Thymus (tissue), 11 donors: ENCODE measurements around the gene PDK2. TPM values are rescaled to one million over a fixed set of nuclear protein-coding genes. Genes with fewer than 3 reads are reported as not detected.

Source experiments
- DNase-seq, 9 donors: peaks; one replicate each; pipeline ENCODE4 v3.0.0-alpha.2; 2013; ENCODE audit warnings: low spot score in 9 of 9, low read depth in 6 of 9, missing footprints in 1 of 9
- H3K27ac ChIP-seq, 2 donors: one replicate each; pipeline ENCODE4 v1.5.1; 2013; ENCODE audit warnings: control low read depth in 1 of 2, low read depth in 1 of 2, low read length in 1 of 2, mild to moderate bottlenecking in 1 of 2, moderate library complexity in 1 of 2
- H3K27me3 ChIP-seq, 2 donors: one replicate each; pipeline ENCODE4 v1.5.1; 2013; ENCODE audit warnings: low read length in 1 of 2; ENCODE audit not compliant: control insufficient read depth in 2 of 2, insufficient read depth in 1 of 2
- H3K36me3 ChIP-seq, 2 donors: one replicate each; pipeline ENCODE4 v1.5.1; 2013; ENCODE audit warnings: low read length in 1 of 2, mild to moderate bottlenecking in 1 of 2, moderate library complexity in 1 of 2; ENCODE audit not compliant: control insufficient read depth in 2 of 2, insufficient read depth in 2 of 2
- H3K4me1 ChIP-seq, 2 donors: one replicate each; pipeline ENCODE4 v1.5.1; 2013; ENCODE audit warnings: low read length in 2 of 2; ENCODE audit not compliant: control insufficient read depth in 2 of 2, insufficient read depth in 2 of 2
- H3K4me3 ChIP-seq, 2 donors: one replicate each; pipeline ENCODE4 v1.5.1; 2013; ENCODE audit warnings: low read length in 2 of 2, control low read depth in 1 of 2, mild to moderate bottlenecking in 1 of 2
- H3K9me3 ChIP-seq, 2 donors: one replicate each; pipeline ENCODE4 v1.5.1; 2013; ENCODE audit warnings: low read length in 1 of 2, mild to moderate bottlenecking in 1 of 2; ENCODE audit not compliant: control insufficient read depth in 2 of 2, insufficient read depth in 1 of 2
- WGBS: extraction: QIAGEN DNeasy Blood & Tissue Kit; methylation state at CpG from one replicate; pipeline ENCODE4 v1.1.7; 2013; 5-methylcytosine and 5-hydroxymethylcytosine counted together
- polyA plus RNA-seq: library from polyadenylated mRNA; stranded (reverse); fragments of 200-250 nt; gene quantifications from one replicate; pipeline ENCODE4 v1.2.3, GENCODE V29; 2013
- total RNA-seq: library from RNA; stranded (reverse); fragments of 120-200 nt; gene quantifications from one replicate; pipeline ENCODE4 v1.2.4, GENCODE V29; 2013
- donor health status: healthy.

Gene PDK2
- total and polyA plus RNA-seq, 2 donors: 10.7 to 14.5 TPM

DNA sequence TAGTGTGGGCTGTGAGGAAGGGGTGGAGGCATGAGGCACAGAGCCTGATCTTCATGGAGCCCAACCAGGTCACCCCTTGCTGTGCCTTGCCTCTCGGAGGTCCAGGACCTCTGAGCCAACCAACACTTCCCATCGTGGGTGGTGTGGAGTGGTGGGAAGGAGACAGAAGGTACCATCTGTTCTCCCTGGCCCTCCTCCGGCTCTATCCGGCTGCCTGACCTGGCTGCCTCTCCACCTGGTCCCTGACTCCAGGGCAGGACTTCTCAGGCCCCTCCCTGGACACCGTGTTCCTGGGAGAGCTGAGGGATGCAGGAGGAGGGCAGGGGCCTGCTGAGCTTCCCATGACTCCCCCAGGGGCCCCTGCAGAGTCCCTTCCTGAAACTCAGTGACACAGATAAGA lies 3.9 kb downstream of the PDK2 start:
- Histone ChIP-seq H3K36me3 (peaks cover 22 to 44% of the 10 kb centered on the region in 2 donors), H3K27me3 (no peaks in the 10 kb centered on the region), H3K27ac (no peak overlapping the region), H3K4me3 (no peak overlapping the region), H3K4me1 (peaks cover 11 to 13% of the 10 kb centered on the region in 2 donors), H3K9me3 (no peaks in the 10 kb centered on the region)
- WGBS: 94% methylated on average over 5 of the region's 5 CpGs
- no peak for DNase-seq

- no peaks in the 10 kb centered on the region for H3K27me3 ChIP-seq
- no peak overlapping the region for H3K4me3 ChIP-seq
- peaks cover 10 to 13% of the 10 kb centered on the region in 2 donors for H3K4me1 ChIP-seq
- H3K27ac ChIP-seq: no peak overlapping the region
- WGBS: 84% methylated on average over 5 of the region's 5 CpGs
- H3K36me3 ChIP-seq: peaks cover 22 to 44% of the 10 kb centered on the region in 2 donors
- no peak for DNase-seq
- no peaks in the 10 kb centered on the region for H3K9me3 ChIP-seq
These were observed 5.3 kb downstream of the PDK2 start for GRCh38 chr17:50100480-50100883.

GRCh38 chr17:50100921-50101345 lies 5.8 kb downstream of the PDK2 start:
- Histone ChIP-seq H3K36me3 (peaks cover 22 to 48% of the 10 kb centered on the region in 2 donors), H3K27me3 (no peaks in the 10 kb centered on the region), H3K4me3 (no peak overlapping the region), H3K4me1 (peaks cover 6 to 8% of the 10 kb centered on the region in 2 donors), H3K27ac (no peak overlapping the region), H3K9me3 (no peaks in the 10 kb centered on the region)
- 96% methylated on average over 15 of the region's 15 CpGs for WGBS
- no peak for DNase-seq

DNA sequence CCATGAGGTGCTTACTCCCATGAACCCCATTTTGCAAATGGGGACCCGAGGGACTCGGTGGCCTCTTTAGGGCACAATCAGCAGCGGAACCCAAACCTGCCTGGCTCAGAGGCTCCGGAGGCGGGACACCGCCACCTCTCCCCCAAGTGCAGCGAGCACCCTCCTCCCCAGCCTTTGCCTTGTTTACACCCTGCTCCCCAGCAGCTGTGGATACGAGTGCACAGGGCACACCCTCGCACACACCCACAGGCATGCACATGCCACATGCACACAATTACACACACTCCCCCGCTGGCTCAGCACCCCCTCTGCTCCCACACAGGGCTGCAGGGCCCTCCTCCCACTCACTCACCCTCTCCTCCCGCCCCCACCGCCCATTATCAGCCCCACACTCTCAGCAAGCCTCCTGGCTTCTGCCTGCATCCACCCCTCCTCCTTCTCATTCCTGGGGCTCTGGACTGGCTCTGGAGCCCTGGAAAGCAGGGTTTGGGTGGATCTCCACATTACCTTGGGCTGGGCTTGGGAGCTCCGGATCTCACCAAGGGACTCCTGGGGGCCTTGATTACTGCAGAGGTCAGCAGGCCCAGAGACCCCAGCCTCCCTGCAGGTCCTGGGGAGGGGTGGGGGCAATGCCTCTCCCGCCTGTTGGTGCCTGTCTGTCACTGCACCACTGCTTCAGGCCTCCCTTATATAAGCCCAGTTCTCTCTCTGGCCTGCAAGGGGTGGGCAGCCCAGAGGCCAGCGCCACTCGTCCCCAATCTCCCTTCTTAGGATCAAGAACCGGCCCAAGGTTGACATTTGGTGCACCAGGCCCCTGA lies 6.4 kb downstream of the PDK2 start:
- 92% methylated on average over 17 of the region's 17 CpGs for WGBS
- no peak for DNase-seq
- H3K4me1 ChIP-seq: peaks cover 0 to 2% of the 10 kb centered on the region in 2 donors

GRCh38 chr17:50102164-50102991 lies 7.2 kb downstream of the PDK2 start:
- Histone ChIP-seq H3K27me3 (no peaks in the 10 kb centered on the region), H3K9me3 (no peaks in the 10 kb centered on the region), H3K4me3 (no peak overlapping the region), H3K4me1 (no peaks in the 10 kb centered on the region), H3K27ac (no peak overlapping the region), H3K36me3 (peaks cover 23 to 54% of the 10 kb centered on the region in 2 donors)
- no peak for DNase-seq
- WGBS: 93% methylated on average over 15 of the region's 15 CpGs

More for the DNA sequence above, 6.4 kb downstream of the PDK2 start:
- no peaks in the 10 kb centered on the region for H3K9me3 ChIP-seq
- H3K36me3 ChIP-seq: peaks cover 24 to 50% of the 10 kb centered on the region in 2 donors
- H3K27ac ChIP-seq: no peak overlapping the region
- no peak overlapping the region for H3K4me3 ChIP-seq
- H3K27me3 ChIP-seq: no peaks in the 10 kb centered on the region

- Histone ChIP-seq H3K27ac (no peak overlapping the region), H3K4me3 (no peak overlapping the region), H3K27me3 (no peaks in the 10 kb centered on the region), H3K4me1 (no peaks in the 10 kb centered on the region), H3K9me3 (no peaks in the 10 kb centered on the region), H3K36me3 (peaks cover 21 to 55% of the 10 kb centered on the region in 2 donors)
- 95% methylated on average over 2 of the region's 2 CpGs for WGBS
- DNase-seq: no peak
These were observed 8.1 kb downstream of the PDK2 start for GRCh38 chr17:50103252-50103651.

DNA sequence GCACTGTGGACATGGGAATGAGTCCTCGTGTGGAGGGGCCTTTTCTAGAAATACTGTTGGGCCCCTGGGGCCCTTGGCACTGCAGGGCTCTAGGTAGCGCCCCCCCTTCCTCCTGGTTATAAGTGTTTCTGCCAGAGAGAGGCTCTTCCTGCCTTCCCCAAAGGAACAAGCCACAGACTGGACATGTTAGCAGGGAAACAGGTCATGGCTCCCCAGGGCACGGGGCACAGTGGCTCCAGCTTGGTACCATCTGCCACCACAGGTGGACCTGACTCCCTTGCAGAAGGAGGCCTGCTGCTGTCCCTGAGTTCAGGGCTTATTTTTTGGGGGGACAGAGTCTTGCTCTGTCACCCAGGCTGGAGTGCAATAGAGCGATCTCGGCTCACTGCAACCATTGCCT lies 8.8 kb downstream of the PDK2 start:
- no peaks in the 10 kb centered on the region for H3K27me3 ChIP-seq
- H3K4me3 ChIP-seq: no peak overlapping the region
- no peak overlapping the region for H3K27ac ChIP-seq
- H3K4me1 ChIP-seq: no peaks in the 10 kb centered on the region
- peaks cover 20 to 56% of the 10 kb centered on the region in 2 donors for H3K36me3 ChIP-seq
- no peak for DNase-seq
- H3K9me3 ChIP-seq: no peaks in the 10 kb centered on the region
- 98% methylated on average over 5 of the region's 5 CpGs for WGBS

DNA sequence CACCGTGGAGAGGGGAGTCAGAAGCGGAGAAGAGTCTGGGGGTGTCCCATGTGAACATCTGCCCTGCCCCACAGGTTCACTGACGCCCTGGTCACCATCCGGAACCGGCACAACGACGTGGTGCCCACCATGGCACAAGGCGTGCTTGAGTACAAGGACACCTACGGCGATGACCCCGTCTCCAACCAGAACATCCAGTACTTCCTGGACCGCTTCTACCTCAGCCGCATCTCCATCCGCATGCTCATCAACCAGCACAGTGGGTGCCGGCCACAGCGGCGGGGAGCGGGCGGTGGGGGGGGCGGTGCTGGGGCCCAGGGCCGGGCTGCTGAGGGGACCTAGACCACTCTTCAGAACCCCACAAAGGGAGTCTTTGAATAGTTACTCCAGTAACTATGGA lies 10.7 kb downstream of the PDK2 start:
- 98% methylated on average over 21 of the region's 21 CpGs for WGBS
- DNase-seq: no peak
- Histone ChIP-seq H3K27ac (no peak overlapping the region), H3K4me1 (no peaks in the 10 kb centered on the region), H3K36me3 (peaks cover 23 to 58% of the 10 kb centered on the region in 2 donors), H3K9me3 (no peaks in the 10 kb centered on the region), H3K27me3 (no peaks in the 10 kb centered on the region), H3K4me3 (no peak overlapping the region)
